HCT116 (cell line): Measurements from ENCODE around the gene CARD9. TPM values are rescaled to one million over a fixed set of nuclear protein-coding genes. Genes with fewer than 3 reads are reported as not detected.

Experiments
- ATAC-seq: fragments of 200-7000 bp; cut with Tn5 transposase; 2 replicates; pipeline ENCODE4 v1.9.1; 2020; ENCODE audit warnings: mild to moderate bottlenecking, moderate library complexity
- BruUV-seq: library from RNA; stranded (reverse); fragments of 400-500 nt; replicated peaks from 2 replicates; lab custom pipeline; 2021; lab: Mats Ljungman, UMichigan
- CTCF ChIA-PET: fragments of 300-600 bp; sonication (Branson Sonifier 250); formaldehyde crosslinking; loops from one replicate; lab custom pipeline; 2021; ENCODE audit warnings: antibody characterized with exemption; lab: Charles Lee
- POLR2A ChIA-PET: fragments of 300-600, 350-600 bp; sonication (Branson Sonifier 250); formaldehyde crosslinking; loops from one replicate; lab custom pipeline; 2021; ENCODE audit warnings: antibody characterized with exemption; lab: Charles Lee
- RAD21 ChIA-PET, 2 experiments: fragments of 300-600 bp; sonication (Branson Sonifier 250); formaldehyde crosslinking; loops; one replicate each; lab custom pipeline; 2023; ENCODE audit warnings: low total read pairs in 2 of 2; ENCODE audit not compliant: uncharacterized antibody in 2 of 2, unreplicated experiment in 2 of 2, low non-redundant PET in 1 of 2; lab: Charles Lee
- DNase-seq: peaks from one replicate; pipeline ENCODE4 v3.0.0-alpha.2; 2010; ENCODE audit warnings: low read depth, low spot score
- H2AFZ ChIP-seq: fragments of 200-600 bp; shearing (Covaris generic), sonication (generic); 2 replicates; pipeline ENCODE4 v1.6.1; 2017; ENCODE audit warnings: low read depth, mixed run types, mixed read lengths, antibody characterized with exemption, low read length; ENCODE audit not compliant: poor library complexity, severe bottlenecking
- H3K27ac ChIP-seq: 2 replicates; pipeline ENCODE4 v1.5.1; 2012; ENCODE audit warnings: low read depth, low read length
- H3K27me3 ChIP-seq: fragments of 200-600 bp; sonication (generic); 2 replicates; pipeline ENCODE4 v1.6.1; 2016; ENCODE audit warnings: mixed run types, low read length, mixed read lengths; ENCODE audit not compliant: insufficient read depth
- H3K36me3 ChIP-seq, 2 experiments: fragments of 200-500 bp in 1 of 2; fragments of 200-600 bp in 1 of 2; sonication (Bioruptor generic) in 1 of 2; sonication (generic) in 1 of 2; 2 replicates each; pipeline versions ENCODE4 v1.5.1 to v1.6.1; 2014 to 2016; ENCODE audit warnings: low read length in 2 of 2, inconsistent platforms in 1 of 2, mixed read lengths in 1 of 2, mixed run types in 1 of 2; ENCODE audit not compliant: insufficient read depth in 2 of 2, control insufficient read depth in 1 of 2
- H3K4me1 ChIP-seq, 2 experiments: fragments of 200-600 bp in 1 of 2; sonication (generic) in 1 of 2; 2 replicates each; pipeline versions ENCODE4 v1.5.1 to v1.6.1; 2012 to 2017; ENCODE audit warnings: low read length in 2 of 2, inconsistent platforms in 1 of 2, mild to moderate bottlenecking in 1 of 2, mixed read lengths in 1 of 2, mixed run types in 1 of 2, moderate library complexity in 1 of 2; ENCODE audit not compliant: insufficient read depth in 2 of 2, control insufficient read depth in 1 of 2
- H3K4me2 ChIP-seq: fragments of 200-600 bp; sonication (generic); 2 replicates; pipeline ENCODE4 v1.6.1; 2017; ENCODE audit warnings: mixed run types, low read length, mixed read lengths
- H3K4me3 ChIP-seq, 2 experiments: fragments of 200-600 bp in 1 of 2; sonication (generic) in 1 of 2; replicated peaks in 1 of 2; 2 replicates each; pipeline ENCODE4 v1.5.1; 2011 to 2016; ENCODE audit warnings: low read length in 2 of 2, control low read depth in 1 of 2, low read depth in 1 of 2, mild to moderate bottlenecking in 1 of 2, mixed read lengths in 1 of 2, mixed run types in 1 of 2
- H3K79me2 ChIP-seq: fragments of 200-600 bp; sonication (generic); 2 replicates; pipeline ENCODE4 v1.6.1; 2017; ENCODE audit warnings: mild to moderate bottlenecking, mixed run types, low read length, moderate library complexity, mixed read lengths; ENCODE audit not compliant: insufficient read depth
- H3K9ac ChIP-seq: fragments of 200-600 bp; sonication (generic); 2 replicates; pipeline ENCODE4 v1.6.1; 2016; ENCODE audit warnings: low read length, mixed read lengths
- H3K9me2 ChIP-seq: fragments of 200-600 bp; sonication (generic), shearing (Covaris generic); 2 replicates; pipeline ENCODE4 v1.6.1; 2017; ENCODE audit warnings: mixed run types, mild to moderate bottlenecking, moderate library complexity; ENCODE audit not compliant: insufficient read depth
- H3K9me3 ChIP-seq, 2 experiments: fragments of 200-500 bp in 1 of 2; fragments of 200-600 bp in 1 of 2; sonication (Bioruptor generic) in 1 of 2; sonication (generic) in 1 of 2; 2 replicates each; pipeline ENCODE4 v1.6.1; 2014 to 2017; ENCODE audit warnings: low read length in 2 of 2, mixed read lengths in 2 of 2, inconsistent platforms in 1 of 2, low read depth in 1 of 2, mild to moderate bottlenecking in 1 of 2, mixed run types in 1 of 2, moderate library complexity in 1 of 2; ENCODE audit not compliant: control insufficient read depth in 1 of 2, insufficient read depth in 1 of 2
- H4K20me1 ChIP-seq: fragments of 200-600 bp; sonication (generic), shearing (Covaris generic); 2 replicates; pipeline ENCODE4 v1.6.1; 2017; ENCODE audit warnings: mixed run types, mild to moderate bottlenecking, moderate library complexity; ENCODE audit not compliant: insufficient read depth
- CEBPB ChIP-seq: IDR thresholded peaks from 2 replicates; pipeline ENCODE4 v1.6.1; 2012; ENCODE audit warnings: low read depth
- EGR1 ChIP-seq: IDR thresholded peaks from 2 replicates; pipeline ENCODE4 v1.6.1; 2012; ENCODE audit warnings: low read depth
- RAD21 ChIP-seq: IDR thresholded peaks from 2 replicates; pipeline ENCODE4 v1.6.1; 2012; ENCODE audit warnings: low read depth, mild to moderate bottlenecking
- SIN3A ChIP-seq: IDR thresholded peaks from 2 replicates; pipeline ENCODE4 v1.6.1; 2012; ENCODE audit warnings: low read depth
- SRF ChIP-seq: IDR thresholded peaks from 2 replicates; pipeline ENCODE4 v1.6.1; 2012; ENCODE audit warnings: low read depth
- intact Hi-C: fragments of 100-400 bp; cut with micrococcal nuclease; formaldehyde crosslinking; loops from 2 replicates; pipeline ENCODE4 v1.10.0; 2022
- total RNA-seq: library from RNA; stranded (reverse); gene quantifications from one replicate; pipeline ENCODE4 v1.2.1, GENCODE V29; 2021; ENCODE audit not compliant: unreplicated experiment
- TF ChIP-seq, protein P1 (sequence below): IDR thresholded peaks from 2 replicates; pipeline ENCODE4 v1.6.1; 2012; ENCODE audit warnings: low read depth

Gene CARD9
- total RNA-seq, 1 experiment from 2014 or later: 1.2 TPM

DNA sequence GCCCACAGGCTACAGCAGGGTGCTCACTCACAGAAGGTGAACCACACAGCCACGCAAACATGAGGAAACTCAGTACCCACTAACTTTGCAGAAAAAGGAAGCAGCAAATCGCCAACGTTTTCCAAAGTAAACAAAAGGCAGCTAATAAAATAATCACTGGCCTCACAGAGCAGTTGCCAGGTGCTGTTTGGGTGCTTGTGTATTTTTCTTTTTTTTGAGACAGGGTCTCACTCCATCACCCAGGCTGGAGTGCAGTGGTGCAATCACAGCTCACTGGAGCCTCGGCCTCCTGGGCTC lies 22.7 kb upstream of the CARD9 start:
- H3K9me3 ChIP-seq: no peaks in the 10 kb centered on the region
- ATAC-seq (no peak), DNase-seq (no peak)
- BruUV-seq: no TSS peak
- CTCF ChIA-PET: no interaction called here
- H3K79me2 ChIP-seq: peaks cover 60% of the 10 kb centered on the region
- intact Hi-C loops: no loop called here
- no peak overlapping the region for H3K27ac ChIP-seq
- H2AFZ ChIP-seq: no peak overlapping the region
- peaks cover 42 to 61% of the 10 kb centered on the region in 2 experiments for H3K36me3 ChIP-seq
- POLR2A ChIA-PET: no interaction called here
- no peaks in the 10 kb centered on the region for H4K20me1 ChIP-seq
- no peak overlapping the region for H3K4me2 ChIP-seq
- no peak overlapping the region for H3K4me3 ChIP-seq
- TF ChIP-seq, protein P1, sequence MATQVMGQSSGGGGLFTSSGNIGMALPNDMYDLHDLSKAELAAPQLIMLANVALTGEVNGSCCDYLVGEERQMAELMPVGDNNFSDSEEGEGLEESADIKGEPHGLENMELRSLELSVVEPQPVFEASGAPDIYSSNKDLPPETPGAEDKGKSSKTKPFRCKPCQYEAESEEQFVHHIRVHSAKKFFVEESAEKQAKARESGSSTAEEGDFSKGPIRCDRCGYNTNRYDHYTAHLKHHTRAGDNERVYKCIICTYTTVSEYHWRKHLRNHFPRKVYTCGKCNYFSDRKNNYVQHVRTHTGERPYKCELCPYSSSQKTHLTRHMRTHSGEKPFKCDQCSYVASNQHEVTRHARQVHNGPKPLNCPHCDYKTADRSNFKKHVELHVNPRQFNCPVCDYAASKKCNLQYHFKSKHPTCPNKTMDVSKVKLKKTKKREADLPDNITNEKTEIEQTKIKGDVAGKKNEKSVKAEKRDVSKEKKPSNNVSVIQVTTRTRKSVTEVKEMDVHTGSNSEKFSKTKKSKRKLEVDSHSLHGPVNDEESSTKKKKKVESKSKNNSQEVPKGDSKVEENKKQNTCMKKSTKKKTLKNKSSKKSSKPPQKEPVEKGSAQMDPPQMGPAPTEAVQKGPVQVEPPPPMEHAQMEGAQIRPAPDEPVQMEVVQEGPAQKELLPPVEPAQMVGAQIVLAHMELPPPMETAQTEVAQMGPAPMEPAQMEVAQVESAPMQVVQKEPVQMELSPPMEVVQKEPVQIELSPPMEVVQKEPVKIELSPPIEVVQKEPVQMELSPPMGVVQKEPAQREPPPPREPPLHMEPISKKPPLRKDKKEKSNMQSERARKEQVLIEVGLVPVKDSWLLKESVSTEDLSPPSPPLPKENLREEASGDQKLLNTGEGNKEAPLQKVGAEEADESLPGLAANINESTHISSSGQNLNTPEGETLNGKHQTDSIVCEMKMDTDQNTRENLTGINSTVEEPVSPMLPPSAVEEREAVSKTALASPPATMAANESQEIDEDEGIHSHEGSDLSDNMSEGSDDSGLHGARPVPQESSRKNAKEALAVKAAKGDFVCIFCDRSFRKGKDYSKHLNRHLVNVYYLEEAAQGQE: no peak
- TF ChIP-seq SRF (no peak), RAD21 (no peak), EGR1 (no peak), CEBPB (no peak), SIN3A (no peak)
- no peaks in the 10 kb centered on the region for H3K9me2 ChIP-seq
- no peak overlapping the region for H3K9ac ChIP-seq
- H3K27me3 ChIP-seq: no peaks in the 10 kb centered on the region
- peaks cover 7 to 16% of the 10 kb centered on the region in 2 experiments for H3K4me1 ChIP-seq
- RAD21 ChIA-PET: no interaction called here
